Measurements from ENCODE around the gene NMRAL1. TPM values are rescaled to one million over a fixed set of nuclear protein-coding genes. Genes with fewer than 3 reads are reported as not detected.

The NMRAL1 gene
- polyA plus RNA-seq, 1 of the 3 experiments (the other 2 are of a cell fraction) = 99.9 TPM

DNA sequence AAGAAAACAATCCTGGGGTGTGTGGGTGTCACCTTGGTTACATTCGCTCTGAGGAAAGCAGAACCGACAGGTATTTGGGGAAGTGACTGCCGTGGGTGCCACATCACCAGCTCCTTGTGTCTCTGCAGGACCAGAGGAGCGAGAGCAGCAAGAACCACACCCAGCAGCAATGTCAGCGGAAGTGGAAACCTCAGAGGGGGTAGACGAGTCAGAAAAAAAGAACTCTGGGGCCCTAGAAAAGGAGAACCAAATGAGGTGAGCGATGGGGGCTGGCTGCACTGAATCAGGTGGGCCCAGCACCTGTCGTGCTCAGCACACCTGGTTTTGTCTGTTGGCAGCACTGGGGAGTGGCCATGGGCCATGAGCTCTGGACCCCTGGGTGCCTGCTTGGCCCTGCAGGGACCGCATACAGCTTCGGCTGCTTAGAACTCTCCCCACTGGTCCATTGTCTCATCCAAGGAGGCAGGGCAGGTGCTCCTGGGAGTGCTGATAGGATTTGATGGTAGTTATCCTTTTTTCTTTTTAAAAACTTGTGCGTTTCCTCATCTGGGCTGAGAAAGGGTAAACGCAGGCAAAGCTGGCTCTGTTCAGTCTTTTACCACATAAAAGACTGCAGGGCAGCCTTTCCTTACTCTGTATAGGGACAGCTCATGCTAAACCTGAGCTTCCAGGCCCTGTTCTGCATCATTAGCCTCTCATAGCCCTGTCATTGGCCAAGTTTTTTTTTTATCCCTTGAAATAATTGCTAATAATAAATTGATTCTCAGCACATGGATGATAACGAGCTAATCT lies 31.1 kb upstream of the NMRAL1 start:
- 89% methylated on average over 13 of the region's 13 CpGs for WGBS (ENCODE audit: low lambda C conversion rate)
- Histone ChIP-seq H3K4me2 (no peak overlapping the region), H3K36me3 (replicated peaks in 1 of 2; ENCODE audit: control insufficient read depth in 1 of 2, insufficient read depth in 2 of 2, low read length in 1 of 2) (peaks cover 12 to 30% of the 10 kb centered on the region in 2 experiments), H3K9me3 (no peaks in the 10 kb centered on the region), H3K79me2 (ENCODE audit: insufficient read depth) (peaks cover 40% of the 10 kb centered on the region), H3K4me3 (ENCODE audit: low read depth in 2 of 2, low read length in 1 of 2) (no peak overlapping the region), H2AFZ (ENCODE audit: low read depth) (no peak overlapping the region), H3K9me2 (no peaks in the 10 kb centered on the region), H3F3A (replicated peaks; ENCODE audit: insufficient read depth) (peaks cover 9% of the 10 kb centered on the region), H3K27ac (ENCODE audit: low read depth in 2 of 2, low read length in 1 of 2) (no peak overlapping the region), H3K9ac (no peak overlapping the region), H3K27me3 (ENCODE audit: insufficient read depth) (no peaks in the 10 kb centered on the region), H3K4me1 (ENCODE audit: control insufficient read depth in 1 of 2, insufficient read depth in 2 of 2, low read depth in 1 of 2, low read length in 1 of 2) (peaks cover 4 to 12% of the 10 kb centered on the region in 2 experiments; a peak in 3 of 4 replicates), H4K20me1 (ENCODE audit: insufficient read depth) (peaks cover 3% of the 10 kb centered on the region; the same call in 1 of the 2 replicates)
- DNase-seq = no peak
- POLR2A ChIA-PET = interaction anchor here (0.7 kb wide), 1 partner anchor 116 kb away, joined by 4 read pairs; no protein-coding TSS in a partner anchor
- TF ChIP-seq SIN3A (IDR thresholded peaks at IDR 0.05; ENCODE audit: borderline replicate concordance, low read depth, low read length) = no peak
- CTCF ChIA-PET = interaction anchor here (0.6 to 11.4 kb wide), 16 partner anchors 11 to 450 kb away, joined by 3 to 182 read pairs (median 11); partner anchors contain the start of genes C16orf96 and HMOX2

DNA sequence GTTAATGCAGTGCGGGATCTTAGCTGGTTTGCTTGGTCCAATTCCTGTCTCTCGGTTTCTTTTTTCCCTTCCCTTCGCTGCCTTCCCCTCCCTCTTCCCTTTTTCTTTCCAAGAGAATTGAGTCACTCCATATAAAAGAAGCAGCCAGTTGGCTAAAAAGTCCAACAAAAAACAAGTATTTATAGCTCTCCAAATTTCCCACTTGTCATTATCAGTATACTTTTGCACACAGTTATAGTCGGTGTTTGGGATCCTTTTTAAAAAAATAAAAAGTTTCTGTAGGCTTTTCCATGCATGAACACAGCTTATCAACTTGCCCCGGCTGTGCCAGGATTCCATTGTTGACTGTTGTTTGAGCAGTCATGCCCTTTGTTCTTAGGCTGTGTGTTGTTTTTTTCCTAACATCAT lies 26.6 kb upstream of the NMRAL1 start:
- POLR2A ChIA-PET = no interaction called here
- Histone ChIP-seq H3K4me1 (ENCODE audit: control insufficient read depth in 1 of 2, insufficient read depth in 2 of 2, low read depth in 1 of 2, low read length in 1 of 2) (peaks cover 7 to 25% of the 10 kb centered on the region in 2 experiments; a peak in 3 of 4 replicates), H3K9ac (peak overlapping the region; percentile 9; the same call in 1 of the 2 replicates), H3K27ac (ENCODE audit: low read depth in 2 of 2, low read length in 1 of 2) (peak overlapping the region; percentile 69 to 80; a peak in 3 of 4 replicates), H3K79me2 (ENCODE audit: insufficient read depth) (peaks cover 67% of the 10 kb centered on the region), H3K36me3 (replicated peaks in 1 of 2; ENCODE audit: control insufficient read depth in 1 of 2, insufficient read depth in 2 of 2, low read length in 1 of 2) (peaks cover 0 to 6% of the 10 kb centered on the region in 2 experiments), H4K20me1 (ENCODE audit: insufficient read depth) (peaks cover 8% of the 10 kb centered on the region; the same call in 1 of the 2 replicates), H3F3A (replicated peaks; ENCODE audit: insufficient read depth) (peaks cover 29% of the 10 kb centered on the region), H3K27me3 (ENCODE audit: insufficient read depth) (no peaks in the 10 kb centered on the region), H2AFZ (ENCODE audit: low read depth) (no peak overlapping the region), H3K9me2 (no peaks in the 10 kb centered on the region), H3K9me3 (no peaks in the 10 kb centered on the region), H3K4me2 (peak overlapping the region; percentile 68), H3K4me3 (ENCODE audit: low read depth in 2 of 2, low read length in 1 of 2) (no peak overlapping the region)
- TF ChIP-seq RCOR1 (IDR thresholded peaks at IDR 0.05; ENCODE audit: low read length) = no peak
- no peak for TF ChIP-seq EP300 (IDR thresholded peaks at IDR 0.05; ENCODE audit: borderline replicate concordance in 1 of 2, low read depth in 1 of 2, low read length in 1 of 2)
- no peak for TF ChIP-seq SIN3A (IDR thresholded peaks at IDR 0.05; ENCODE audit: borderline replicate concordance, low read depth, low read length)
- TF ChIP-seq, protein P1, sequence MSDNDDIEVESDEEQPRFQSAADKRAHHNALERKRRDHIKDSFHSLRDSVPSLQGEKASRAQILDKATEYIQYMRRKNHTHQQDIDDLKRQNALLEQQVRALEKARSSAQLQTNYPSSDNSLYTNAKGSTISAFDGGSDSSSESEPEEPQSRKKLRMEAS (IDR thresholded peaks at IDR 0.05; ENCODE audit: low read depth) = no peak
- TF ChIP-seq, protein P2, sequence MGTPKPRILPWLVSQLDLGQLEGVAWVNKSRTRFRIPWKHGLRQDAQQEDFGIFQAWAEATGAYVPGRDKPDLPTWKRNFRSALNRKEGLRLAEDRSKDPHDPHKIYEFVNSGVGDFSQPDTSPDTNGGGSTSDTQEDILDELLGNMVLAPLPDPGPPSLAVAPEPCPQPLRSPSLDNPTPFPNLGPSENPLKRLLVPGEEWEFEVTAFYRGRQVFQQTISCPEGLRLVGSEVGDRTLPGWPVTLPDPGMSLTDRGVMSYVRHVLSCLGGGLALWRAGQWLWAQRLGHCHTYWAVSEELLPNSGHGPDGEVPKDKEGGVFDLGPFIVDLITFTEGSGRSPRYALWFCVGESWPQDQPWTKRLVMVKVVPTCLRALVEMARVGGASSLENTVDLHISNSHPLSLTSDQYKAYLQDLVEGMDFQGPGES (IDR thresholded peaks at IDR 0.05; ENCODE audit: low read depth, low read length) = no peak
- no peak for TF ChIP-seq TAF1 (IDR thresholded peaks at IDR 0.05; ENCODE audit: borderline replicate concordance, low read depth, low read length)
- TF ChIP-seq POLR2AphosphoS5 (IDR thresholded peaks at IDR 0.05; ENCODE audit: low read depth, low read length) = no peak
- no peak for TF ChIP-seq RAD21 (IDR thresholded peaks at IDR 0.05; ENCODE audit: low read length)
- TF ChIP-seq, protein P3, sequence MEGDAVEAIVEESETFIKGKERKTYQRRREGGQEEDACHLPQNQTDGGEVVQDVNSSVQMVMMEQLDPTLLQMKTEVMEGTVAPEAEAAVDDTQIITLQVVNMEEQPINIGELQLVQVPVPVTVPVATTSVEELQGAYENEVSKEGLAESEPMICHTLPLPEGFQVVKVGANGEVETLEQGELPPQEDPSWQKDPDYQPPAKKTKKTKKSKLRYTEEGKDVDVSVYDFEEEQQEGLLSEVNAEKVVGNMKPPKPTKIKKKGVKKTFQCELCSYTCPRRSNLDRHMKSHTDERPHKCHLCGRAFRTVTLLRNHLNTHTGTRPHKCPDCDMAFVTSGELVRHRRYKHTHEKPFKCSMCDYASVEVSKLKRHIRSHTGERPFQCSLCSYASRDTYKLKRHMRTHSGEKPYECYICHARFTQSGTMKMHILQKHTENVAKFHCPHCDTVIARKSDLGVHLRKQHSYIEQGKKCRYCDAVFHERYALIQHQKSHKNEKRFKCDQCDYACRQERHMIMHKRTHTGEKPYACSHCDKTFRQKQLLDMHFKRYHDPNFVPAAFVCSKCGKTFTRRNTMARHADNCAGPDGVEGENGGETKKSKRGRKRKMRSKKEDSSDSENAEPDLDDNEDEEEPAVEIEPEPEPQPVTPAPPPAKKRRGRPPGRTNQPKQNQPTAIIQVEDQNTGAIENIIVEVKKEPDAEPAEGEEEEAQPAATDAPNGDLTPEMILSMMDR (IDR thresholded peaks at IDR 0.05) = no peak
- TF ChIP-seq, protein P4, sequence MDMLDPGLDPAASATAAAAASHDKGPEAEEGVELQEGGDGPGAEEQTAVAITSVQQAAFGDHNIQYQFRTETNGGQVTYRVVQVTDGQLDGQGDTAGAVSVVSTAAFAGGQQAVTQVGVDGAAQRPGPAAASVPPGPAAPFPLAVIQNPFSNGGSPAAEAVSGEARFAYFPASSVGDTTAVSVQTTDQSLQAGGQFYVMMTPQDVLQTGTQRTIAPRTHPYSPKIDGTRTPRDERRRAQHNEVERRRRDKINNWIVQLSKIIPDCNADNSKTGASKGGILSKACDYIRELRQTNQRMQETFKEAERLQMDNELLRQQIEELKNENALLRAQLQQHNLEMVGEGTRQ (IDR thresholded peaks at IDR 0.05; ENCODE audit: borderline replicate concordance, low read depth, low read length) = no peak
- TF ChIP-seq, protein P5, sequence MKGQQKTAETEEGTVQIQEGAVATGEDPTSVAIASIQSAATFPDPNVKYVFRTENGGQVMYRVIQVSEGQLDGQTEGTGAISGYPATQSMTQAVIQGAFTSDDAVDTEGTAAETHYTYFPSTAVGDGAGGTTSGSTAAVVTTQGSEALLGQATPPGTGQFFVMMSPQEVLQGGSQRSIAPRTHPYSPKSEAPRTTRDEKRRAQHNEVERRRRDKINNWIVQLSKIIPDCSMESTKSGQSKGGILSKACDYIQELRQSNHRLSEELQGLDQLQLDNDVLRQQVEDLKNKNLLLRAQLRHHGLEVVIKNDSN (IDR thresholded peaks at IDR 0.05; ENCODE audit: borderline replicate concordance, low read depth) = no peak
- CTCF ChIA-PET = interaction anchor here (0.7 to 4.6 kb wide), 9 partner anchors 10 to 195 kb away, joined by 3 to 23 read pairs (median 4); partner anchors contain the start of gene MGRN1
- no peak for DNase-seq
- WGBS (ENCODE audit: low lambda C conversion rate) = 61% methylated on average over 5 of the region's 5 CpGs
